Measurements from ENCODE around the gene PI4KB. TPM values are rescaled to one million over a fixed set of nuclear protein-coding genes. Genes with fewer than 3 reads are reported as not detected.

The PI4KB gene
- total RNA-seq, 4 donors from 2014 or later: 50.0 to 73.1 (median 56.0) TPM

- TF ChIP-seq, protein P1, sequence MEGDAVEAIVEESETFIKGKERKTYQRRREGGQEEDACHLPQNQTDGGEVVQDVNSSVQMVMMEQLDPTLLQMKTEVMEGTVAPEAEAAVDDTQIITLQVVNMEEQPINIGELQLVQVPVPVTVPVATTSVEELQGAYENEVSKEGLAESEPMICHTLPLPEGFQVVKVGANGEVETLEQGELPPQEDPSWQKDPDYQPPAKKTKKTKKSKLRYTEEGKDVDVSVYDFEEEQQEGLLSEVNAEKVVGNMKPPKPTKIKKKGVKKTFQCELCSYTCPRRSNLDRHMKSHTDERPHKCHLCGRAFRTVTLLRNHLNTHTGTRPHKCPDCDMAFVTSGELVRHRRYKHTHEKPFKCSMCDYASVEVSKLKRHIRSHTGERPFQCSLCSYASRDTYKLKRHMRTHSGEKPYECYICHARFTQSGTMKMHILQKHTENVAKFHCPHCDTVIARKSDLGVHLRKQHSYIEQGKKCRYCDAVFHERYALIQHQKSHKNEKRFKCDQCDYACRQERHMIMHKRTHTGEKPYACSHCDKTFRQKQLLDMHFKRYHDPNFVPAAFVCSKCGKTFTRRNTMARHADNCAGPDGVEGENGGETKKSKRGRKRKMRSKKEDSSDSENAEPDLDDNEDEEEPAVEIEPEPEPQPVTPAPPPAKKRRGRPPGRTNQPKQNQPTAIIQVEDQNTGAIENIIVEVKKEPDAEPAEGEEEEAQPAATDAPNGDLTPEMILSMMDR (IDR thresholded peaks at IDR 0.05; ENCODE audit: low read depth): no peak
Measured at GRCh38 chr1:151369302-151369610, 42.0 kb upstream of the PI4KB start.

- TF ChIP-seq, protein P1 (IDR thresholded peaks at IDR 0.05; ENCODE audit: low read depth): no peak
Measured at GRCh38 chr1:151368393-151369301, 41.4 kb upstream of the PI4KB start.

GRCh38 chr1:151367658-151368392, 40.6 kb upstream of the PI4KB start:
- TF ChIP-seq, protein P1 (IDR thresholded peaks at IDR 0.05; ENCODE audit: low read depth): no peak

GRCh38 chr1:151364996-151365395, 37.8 kb upstream of the PI4KB start:
- TF ChIP-seq, protein P1 (IDR thresholded peaks at IDR 0.05; ENCODE audit: low read depth): no peak

DNA sequence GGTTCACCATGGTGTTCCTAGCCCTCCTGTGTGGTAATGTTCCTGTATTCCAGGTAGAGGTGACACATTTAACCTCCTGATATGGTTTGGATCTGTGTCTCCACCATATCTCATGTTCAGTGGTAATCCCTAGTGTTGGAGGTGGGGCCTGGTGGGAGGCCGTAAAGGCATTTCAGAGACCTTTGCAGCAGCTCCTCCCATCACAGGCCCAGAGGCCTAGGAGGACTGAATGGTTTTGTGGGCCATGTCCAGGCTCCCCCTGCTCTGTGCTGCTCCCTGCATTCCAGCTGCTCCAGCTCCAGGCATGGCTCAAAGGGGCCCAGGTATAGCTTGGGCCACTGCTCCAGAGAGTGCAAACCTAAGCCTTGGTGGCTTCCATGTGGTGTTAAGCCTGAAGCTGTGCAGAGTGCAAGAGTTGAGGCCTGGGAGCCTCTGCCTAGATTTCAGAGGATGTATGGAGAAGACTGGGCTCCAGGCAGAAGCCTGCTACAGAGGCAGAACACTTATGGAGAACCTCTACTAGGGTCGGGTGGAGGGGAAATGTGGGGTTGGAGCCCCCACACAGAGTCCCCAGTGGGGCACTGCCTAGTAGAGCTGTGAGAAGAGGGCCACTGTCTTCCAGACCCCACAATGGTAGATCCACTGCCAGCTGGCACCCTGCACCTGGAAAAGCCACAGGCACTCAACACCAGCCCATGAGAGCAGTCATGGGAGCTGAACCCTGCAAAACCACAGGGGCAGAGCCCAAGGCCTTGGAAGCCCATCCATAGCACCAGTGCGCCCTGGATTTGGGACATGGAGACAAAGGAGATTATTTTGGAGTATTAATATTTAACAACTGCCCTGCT, 35.3 kb upstream of the PI4KB start:
- TF ChIP-seq, protein P1 (IDR thresholded peaks at IDR 0.05; ENCODE audit: low read depth): no peak

GRCh38 chr1:151361883-151362282, 34.7 kb upstream of the PI4KB start:
- TF ChIP-seq, protein P1 (IDR thresholded peaks at IDR 0.05; ENCODE audit: low read depth): no peak
